ENCODE measurements around the gene SLC22A8. TPM values are rescaled to one million over a fixed set of nuclear protein-coding genes. Genes with fewer than 3 reads are reported as not detected.

Gene SLC22A8
- total RNA-seq, 4 donors from 2014 or later = not detected

- no peaks in the 10 kb centered on the region for H3K36me3 ChIP-seq
- TF ChIP-seq POLR2AphosphoS5 (IDR thresholded peaks at IDR 0.05) (no peak), POLR2A (IDR thresholded peaks at IDR 0.05) (no peak), EP300 (IDR thresholded peaks at IDR 0.05; ENCODE audit: low read depth) (no peak)
- TF ChIP-seq, protein P1, sequence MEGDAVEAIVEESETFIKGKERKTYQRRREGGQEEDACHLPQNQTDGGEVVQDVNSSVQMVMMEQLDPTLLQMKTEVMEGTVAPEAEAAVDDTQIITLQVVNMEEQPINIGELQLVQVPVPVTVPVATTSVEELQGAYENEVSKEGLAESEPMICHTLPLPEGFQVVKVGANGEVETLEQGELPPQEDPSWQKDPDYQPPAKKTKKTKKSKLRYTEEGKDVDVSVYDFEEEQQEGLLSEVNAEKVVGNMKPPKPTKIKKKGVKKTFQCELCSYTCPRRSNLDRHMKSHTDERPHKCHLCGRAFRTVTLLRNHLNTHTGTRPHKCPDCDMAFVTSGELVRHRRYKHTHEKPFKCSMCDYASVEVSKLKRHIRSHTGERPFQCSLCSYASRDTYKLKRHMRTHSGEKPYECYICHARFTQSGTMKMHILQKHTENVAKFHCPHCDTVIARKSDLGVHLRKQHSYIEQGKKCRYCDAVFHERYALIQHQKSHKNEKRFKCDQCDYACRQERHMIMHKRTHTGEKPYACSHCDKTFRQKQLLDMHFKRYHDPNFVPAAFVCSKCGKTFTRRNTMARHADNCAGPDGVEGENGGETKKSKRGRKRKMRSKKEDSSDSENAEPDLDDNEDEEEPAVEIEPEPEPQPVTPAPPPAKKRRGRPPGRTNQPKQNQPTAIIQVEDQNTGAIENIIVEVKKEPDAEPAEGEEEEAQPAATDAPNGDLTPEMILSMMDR (IDR thresholded peaks at IDR 0.05) = no peak
- no peaks in the 10 kb centered on the region for H3K9me3 ChIP-seq
- no peak overlapping the region for H3K4me3 ChIP-seq
- H3K27me3 ChIP-seq = peaks cover 3% of the 10 kb centered on the region
- DNase-seq = no peak
- in situ Hi-C loops (cut with MboI; ENCODE audit: low pct_ligation_motif_present in 1 of 4, low pct_unique_long_range_greater_than_20kb in 1 of 4, low sequenced_read_pairs in 3 of 4) (no loop called here), intact Hi-C loops (cut with DNase I; ENCODE audit: low total_unique reads) (no loop called here)
- 95% methylated on average over 2 of the region's 5 CpGs; no CpG with 5 or more reads in 1 of the 2 donors for WGBS, 2 donors (ENCODE audit: low coverage in 1 of 2)
- H3K4me1 ChIP-seq = peaks cover 0 to 5% (median 4%) of the 10 kb centered on the region in 4 donors
- H3K27ac ChIP-seq = no peak overlapping the region
Measured at GRCh38 chr11:63019506-63019905, 3.9 kb upstream of the SLC22A8 start.

- H3K27me3 ChIP-seq = peaks cover 3% of the 10 kb centered on the region
- 8 to 29% methylated on average over 2 to 8 of the region's 8 CpGs for WGBS, 2 donors (ENCODE audit: low coverage in 1 of 2)
- no peaks in the 10 kb centered on the region for H3K9me3 ChIP-seq
- no peaks in the 10 kb centered on the region for H3K36me3 ChIP-seq
- no peak overlapping the region for H3K27ac ChIP-seq
- TF ChIP-seq EP300 (IDR thresholded peaks at IDR 0.05; ENCODE audit: low read depth) (no peak), POLR2AphosphoS5 (IDR thresholded peaks at IDR 0.05) (no peak), POLR2A (IDR thresholded peaks at IDR 0.05) (no peak)
- TF ChIP-seq, protein P1 (IDR thresholded peaks at IDR 0.05) = no peak
- intact Hi-C loops (cut with DNase I; ENCODE audit: low total_unique reads) (no loop called here), in situ Hi-C loops (cut with MboI; ENCODE audit: low pct_ligation_motif_present in 1 of 4, low pct_unique_long_range_greater_than_20kb in 1 of 4, low sequenced_read_pairs in 3 of 4) (no loop called here)
- no peak for DNase-seq
- H3K4me1 ChIP-seq = no peaks in the 10 kb centered on the region
- H3K4me3 ChIP-seq = no peak overlapping the region
Measured at GRCh38 chr11:63017306-63017974, 1.8 kb upstream of the SLC22A8 start.

GRCh38 chr11:63014408-63015055 lies 1.1 kb downstream of the SLC22A8 start:
- 81% methylated on average over 13 of the region's 13 CpGs; no CpG with 5 or more reads in 1 of the 2 donors for WGBS, 2 donors (ENCODE audit: low coverage in 1 of 2)
- in situ Hi-C loops (cut with MboI; ENCODE audit: low pct_ligation_motif_present in 1 of 4, low pct_unique_long_range_greater_than_20kb in 1 of 4, low sequenced_read_pairs in 3 of 4) = no loop called here

GRCh38 chr11:63012839-63013238 lies 2.8 kb downstream of the SLC22A8 start:
- Histone ChIP-seq H3K36me3 (no peaks in the 10 kb centered on the region), H3K4me1 (no peaks in the 10 kb centered on the region), H3K27me3 (peaks cover 3% of the 10 kb centered on the region), H3K9me3 (no peaks in the 10 kb centered on the region), H3K27ac (no peak overlapping the region), H3K4me3 (no peak overlapping the region)
- no peak for TF ChIP-seq POLR2A (IDR thresholded peaks at IDR 0.05)
- no peak for TF ChIP-seq EP300 (IDR thresholded peaks at IDR 0.05; ENCODE audit: low read depth)
- TF ChIP-seq POLR2AphosphoS5 (IDR thresholded peaks at IDR 0.05) = no peak
- TF ChIP-seq, protein P1 (IDR thresholded peaks at IDR 0.05) = no peak
- DNase-seq = no peak
- intact Hi-C loops (cut with DNase I; ENCODE audit: low total_unique reads) = no loop called here
- 82 to 83% methylated on average over 1 of the region's 1 CpG for WGBS, 2 donors (ENCODE audit: low coverage in 1 of 2)
- in situ Hi-C loops (cut with MboI; ENCODE audit: low pct_ligation_motif_present in 1 of 4, low pct_unique_long_range_greater_than_20kb in 1 of 4, low sequenced_read_pairs in 3 of 4) = no loop called here

More at GRCh38 chr11:63014408-63015055, 1.1 kb downstream of the SLC22A8 start:
- H3K9me3 ChIP-seq = no peaks in the 10 kb centered on the region
- TF ChIP-seq POLR2A (IDR thresholded peaks at IDR 0.05) (no peak), EP300 (IDR thresholded peaks at IDR 0.05; ENCODE audit: low read depth) (no peak), POLR2AphosphoS5 (IDR thresholded peaks at IDR 0.05) (no peak)
- TF ChIP-seq, protein P1 (IDR thresholded peaks at IDR 0.05) = no peak
- no peaks in the 10 kb centered on the region for H3K36me3 ChIP-seq
- H3K27me3 ChIP-seq = peaks cover 3% of the 10 kb centered on the region
- H3K27ac ChIP-seq = no peak overlapping the region
- no peak overlapping the region for H3K4me3 ChIP-seq
- no peaks in the 10 kb centered on the region for H3K4me1 ChIP-seq
- intact Hi-C loops (cut with DNase I; ENCODE audit: low total_unique reads) = no loop called here
- no peak for DNase-seq
